Uterus (tissue), 2 donors: ENCODE measurements around the gene HCST.

Source experiments
- CTCF ChIP-seq, 4 experiments: fragments of 200-600 bp in 2 of 4; fragments of 450-650 bp in 2 of 4; sonication (generic) in 2 of 4; IDR thresholded peaks; one replicate each; pipeline ENCODE4 v1.5.1; 2016 to 2019; ENCODE audit warnings: antibody characterized with exemption in 4 of 4, mild to moderate bottlenecking in 2 of 4, moderate library complexity in 1 of 4
- POLR2A ChIP-seq, 2 donors: fragments of 450-650 bp; IDR thresholded peaks; one replicate each; pipeline ENCODE4 v1.6.1; 2016; ENCODE audit warnings: antibody characterized with exemption in 2 of 2, mild to moderate bottlenecking in 1 of 2, moderate library complexity in 1 of 2

GRCh38 chr19:35945121-35945790 is 42.9 kb downstream of the HCST start:
- TF ChIP-seq POLR2A (IDR thresholded peaks at IDR 0.05) (no peak), CTCF (IDR thresholded peaks at IDR 0.05) (no peak)
